GM12875 (cell line): ENCODE data around the gene KRT86.

Experiments
- H3K4me3 ChIP-seq: one replicate; pipeline ENCODE4 v1.5.1; 2011; ENCODE audit warnings: low read depth, low read length, control low read depth
- TF ChIP-seq, protein P1 (sequence below): IDR thresholded peaks from 2 replicates; pipeline ENCODE4 v1.5.1; 2011; ENCODE audit warnings: low read depth, mild to moderate bottlenecking, control low read depth, inconsistent platforms, low read length, moderate library complexity, borderline replicate concordance; ENCODE audit not compliant: insufficient read depth

The KRT86 gene

DNA sequence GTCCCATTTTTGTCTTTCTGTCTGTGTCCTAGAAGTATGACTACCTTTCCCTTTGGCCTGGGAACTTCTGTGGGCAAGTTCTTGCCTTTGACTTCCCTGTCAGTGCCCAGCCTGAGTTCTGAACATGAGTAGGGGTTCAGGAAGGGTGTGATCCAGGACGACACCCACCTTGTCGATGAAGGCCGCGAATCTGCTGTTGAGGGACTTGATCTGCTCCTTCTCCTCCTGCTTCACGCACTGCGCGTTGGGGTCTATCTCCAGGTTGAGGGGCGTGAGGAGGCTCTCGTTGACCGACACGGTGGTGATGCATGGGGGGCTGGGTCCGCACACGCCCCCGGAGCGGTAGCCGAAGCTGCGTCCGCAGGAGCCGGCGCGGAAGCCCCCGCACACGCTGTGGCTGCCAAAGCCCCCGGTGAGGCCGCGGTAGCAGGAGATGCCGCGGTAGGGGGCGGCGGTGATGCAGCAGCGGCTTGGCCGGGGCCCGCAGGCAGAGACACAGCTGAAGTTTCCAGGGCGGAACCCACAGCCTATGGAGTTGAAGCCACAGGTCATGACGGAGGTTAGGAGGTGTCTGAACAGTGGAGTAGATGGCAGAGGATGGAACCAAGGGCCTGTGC is 46.4 kb downstream of the KRT86 start, which contains the start of gene KRT83:
TSS of gene KRT83 (minus strand) at position 615 of the 617 bp plus-strand sequence. CDS start at position 552, 63 bp downstream.
- TF ChIP-seq, protein P1, sequence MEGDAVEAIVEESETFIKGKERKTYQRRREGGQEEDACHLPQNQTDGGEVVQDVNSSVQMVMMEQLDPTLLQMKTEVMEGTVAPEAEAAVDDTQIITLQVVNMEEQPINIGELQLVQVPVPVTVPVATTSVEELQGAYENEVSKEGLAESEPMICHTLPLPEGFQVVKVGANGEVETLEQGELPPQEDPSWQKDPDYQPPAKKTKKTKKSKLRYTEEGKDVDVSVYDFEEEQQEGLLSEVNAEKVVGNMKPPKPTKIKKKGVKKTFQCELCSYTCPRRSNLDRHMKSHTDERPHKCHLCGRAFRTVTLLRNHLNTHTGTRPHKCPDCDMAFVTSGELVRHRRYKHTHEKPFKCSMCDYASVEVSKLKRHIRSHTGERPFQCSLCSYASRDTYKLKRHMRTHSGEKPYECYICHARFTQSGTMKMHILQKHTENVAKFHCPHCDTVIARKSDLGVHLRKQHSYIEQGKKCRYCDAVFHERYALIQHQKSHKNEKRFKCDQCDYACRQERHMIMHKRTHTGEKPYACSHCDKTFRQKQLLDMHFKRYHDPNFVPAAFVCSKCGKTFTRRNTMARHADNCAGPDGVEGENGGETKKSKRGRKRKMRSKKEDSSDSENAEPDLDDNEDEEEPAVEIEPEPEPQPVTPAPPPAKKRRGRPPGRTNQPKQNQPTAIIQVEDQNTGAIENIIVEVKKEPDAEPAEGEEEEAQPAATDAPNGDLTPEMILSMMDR, result no peak
- no peak within 1 kb of the TSS for H3K4me3 ChIP-seq

DNA sequence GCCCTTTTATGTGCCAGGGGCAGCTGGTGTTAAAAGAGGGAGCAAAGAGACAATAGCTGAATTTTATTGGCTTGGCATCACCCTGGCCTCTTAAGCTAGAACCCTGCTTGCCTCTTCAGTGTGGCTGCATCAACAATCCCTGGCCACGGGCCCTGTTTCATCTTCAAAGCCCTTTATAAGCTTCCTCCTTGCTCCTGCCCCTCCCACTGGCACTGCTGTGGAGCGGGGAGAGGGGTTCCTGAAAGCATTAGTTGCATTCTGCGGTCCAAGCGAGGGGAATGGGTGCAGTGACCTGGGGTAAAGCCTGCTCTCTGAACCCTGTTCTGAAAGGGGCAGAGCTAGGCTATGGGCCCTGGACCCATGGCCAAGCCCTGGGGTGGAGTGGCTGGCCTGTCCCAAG is 47.0 kb downstream of the KRT86 start:
- H3K4me3 ChIP-seq, result no peak overlapping the region
- TF ChIP-seq, protein P1, result no peak

DNA sequence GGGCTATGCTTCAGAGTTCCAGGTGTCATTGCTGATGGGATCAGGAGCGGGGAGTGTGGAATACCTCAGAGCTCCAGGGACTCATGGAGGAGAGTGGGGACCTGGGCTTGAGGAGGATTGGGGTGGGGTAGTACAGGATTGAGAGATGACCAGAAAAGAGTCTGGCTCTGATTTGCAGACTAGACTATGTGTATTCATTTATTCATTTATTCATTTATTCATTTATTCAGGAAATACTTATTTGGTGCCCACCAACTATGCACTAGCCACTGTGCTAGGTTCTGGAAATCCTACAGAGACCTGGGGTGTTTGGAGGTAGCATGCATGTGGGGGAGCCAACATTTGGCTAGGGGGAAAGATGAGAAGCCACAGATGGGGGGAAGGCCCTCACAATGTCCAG is 47.6 kb downstream of the KRT86 start:
- no peak overlapping the region for H3K4me3 ChIP-seq
- TF ChIP-seq, protein P1, result no peak

DNA sequence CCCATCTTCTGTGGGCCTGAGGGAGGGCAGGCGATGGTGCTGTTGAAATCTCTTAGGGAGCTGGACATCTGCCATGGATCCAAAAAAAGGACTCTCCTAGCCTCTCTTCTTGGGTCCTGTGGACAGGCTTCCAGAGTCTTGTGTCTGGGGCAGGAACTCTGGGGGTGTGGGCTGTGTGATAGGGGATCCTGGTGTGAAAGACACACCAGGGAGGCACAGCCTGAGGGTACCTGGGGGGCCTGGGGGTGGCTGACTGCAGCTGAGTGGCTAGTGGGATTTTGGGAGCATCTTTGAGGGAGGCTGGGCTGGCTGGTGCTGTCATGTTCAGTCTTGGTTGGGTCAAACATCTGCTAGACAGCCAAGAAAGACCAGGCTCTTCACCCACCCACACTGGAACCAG is 48.6 kb downstream of the KRT86 start:
- no peak overlapping the region for H3K4me3 ChIP-seq
- TF ChIP-seq, protein P1, result no peak

DNA sequence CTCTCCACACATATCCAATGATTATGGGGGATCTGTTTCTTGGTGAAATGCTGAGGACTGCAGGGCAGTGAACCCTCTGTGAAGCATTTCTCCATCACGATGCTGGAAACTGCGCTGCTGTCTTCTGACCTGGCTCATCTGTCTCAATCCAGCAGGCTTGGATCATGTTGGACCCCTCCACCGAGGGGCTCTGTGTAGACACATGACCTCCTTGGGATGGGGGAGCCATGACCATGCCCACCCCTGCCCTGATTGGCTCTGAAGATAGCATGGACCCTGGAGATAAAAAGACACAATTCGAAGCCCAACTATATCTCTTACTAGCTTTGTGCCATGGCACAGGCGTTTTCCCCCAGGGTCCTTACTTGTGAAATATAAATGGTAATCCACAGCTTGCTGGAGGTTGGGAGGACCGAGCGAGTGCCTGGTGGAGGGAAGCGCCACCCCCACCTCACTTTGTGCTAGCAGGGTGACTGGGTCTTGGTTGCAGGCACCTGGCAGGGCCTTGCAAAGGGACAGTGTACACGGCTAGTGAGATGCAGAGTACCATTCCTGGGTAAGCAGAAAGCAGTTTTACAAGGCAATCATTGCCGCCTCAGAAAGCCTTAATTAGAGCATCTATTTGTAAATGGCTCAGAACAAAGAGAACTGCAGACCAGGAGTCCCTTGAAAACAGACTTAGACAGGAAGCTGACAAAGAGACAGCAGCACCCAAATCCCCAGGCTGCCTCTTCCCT is 49.1 kb downstream of the KRT86 start:
- TF ChIP-seq, protein P1, result no peak
- H3K4me3 ChIP-seq, result no peak overlapping the region

DNA sequence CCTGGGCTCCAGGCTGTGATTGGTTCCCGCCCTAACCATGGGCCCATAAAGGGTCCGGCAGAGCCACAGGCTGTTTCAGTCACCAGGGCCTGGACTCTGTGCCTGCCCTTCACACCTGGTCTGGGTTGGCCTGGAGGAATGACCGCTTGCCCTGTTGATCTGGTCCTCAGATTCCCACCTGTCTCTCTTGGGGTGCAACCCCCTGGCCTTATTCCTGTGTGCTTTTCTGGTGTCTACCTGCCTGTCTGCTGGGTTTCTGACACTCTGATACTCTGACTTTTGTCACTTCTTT is 49.7 kb downstream of the KRT86 start:
- TF ChIP-seq, protein P1, result no peak

More for the DNA sequence above, 49.7 kb downstream of the KRT86 start:
- H3K4me3 ChIP-seq, result no peak overlapping the region
